K562 (cell line): ENCODE measurements around the gene ARSI. TPM values are rescaled to one million over a fixed set of nuclear protein-coding genes. Genes with fewer than 3 reads are reported as not detected.

Experiments
- ATAC-seq: fragments of 200-7000 bp; cut with Tn5 transposase; 3 replicates; pipeline ENCODE4 v1.9.1; 2020; ENCODE audit warnings: moderate library complexity
- BruUV-seq: library from RNA; stranded (reverse); fragments of 400-500 nt; replicated peaks from 2 replicates; lab custom pipeline; 2021; lab: Mats Ljungman, UMichigan
- CTCF ChIA-PET: fragments of 300-600 bp; formaldehyde crosslinking; extraction: SDS; loops from one replicate; lab custom pipeline; 2021; ENCODE audit warnings: low intra/inter-chr PET ratio; lab: Yijun Ruan, JAX
- POLR2A ChIA-PET: fragments of 300-600, 350-650 bp; sonication (Branson Sonifier 250); formaldehyde crosslinking; extraction: SDS; loops from one replicate; lab custom pipeline; 2021; ENCODE audit warnings: antibody characterized with exemption, inconsistent platforms; lab: Yijun Ruan, JAX
- DNase-seq, 4 experiments: peaks; one replicate each; pipeline versions ENCODE4 v3.0.0 to v3.0.0-alpha.2; 2011 to 2018; ENCODE audit warnings: low spot score in 3 of 4, mixed read lengths in 3 of 4; ENCODE audit errors: extremely low read depth in 1 of 4
- FAIRE-seq: peaks from 2 replicates; lab custom pipeline; 2011; peaks lifted over from hg19 to GRCh38; lab: Jason Lieb, UNC
- H2AFZ ChIP-seq: 2 replicates; pipeline ENCODE4 v1.6.0; 2011; ENCODE audit warnings: low read depth, low read length, control low read depth, inconsistent platforms
- H3K27ac ChIP-seq: fragments of 200-600 bp; 3 replicates; pipeline ENCODE4 v1.8.0; 2011; ENCODE audit warnings: low read depth, mild to moderate bottlenecking, control low read depth, inconsistent platforms, low read length, moderate library complexity, mixed read lengths; ENCODE audit errors: extremely low read depth
- H3K27me3 ChIP-seq, 2 experiments: fragments of 300-600 bp in 1 of 2; 2 replicates in 1 of 2; 3 replicates in 1 of 2; pipeline versions ENCODE4 v1.6.0 to v1.8.0; 2011; ENCODE audit warnings: inconsistent platforms in 2 of 2, low read length in 2 of 2, mild to moderate bottlenecking in 1 of 2, mixed read lengths in 1 of 2, moderate library complexity in 1 of 2; ENCODE audit not compliant: control insufficient read depth in 2 of 2, insufficient read depth in 2 of 2
- H3K36me3 ChIP-seq: fragments of 300-600 bp; 3 replicates; pipeline ENCODE4 v1.8.0; 2011; ENCODE audit warnings: mild to moderate bottlenecking, low read length, inconsistent platforms; ENCODE audit not compliant: control insufficient read depth, insufficient read depth
- H3K4me1 ChIP-seq, 2 experiments: fragments of 200-600 bp in 1 of 2; replicated peaks in 1 of 2; 2 replicates in 1 of 2; 3 replicates in 1 of 2; pipeline versions ENCODE4 v1.5.1 to v1.8.0; 2011; ENCODE audit warnings: inconsistent platforms in 2 of 2, low read length in 2 of 2, mild to moderate bottlenecking in 1 of 2, mixed read lengths in 1 of 2, moderate library complexity in 1 of 2; ENCODE audit not compliant: control insufficient read depth in 2 of 2, insufficient read depth in 2 of 2
- H3K4me2 ChIP-seq: 2 replicates; pipeline ENCODE4 v1.6.1; 2011; ENCODE audit warnings: low read length, control low read depth, inconsistent platforms, mixed read lengths; ENCODE audit not compliant: insufficient read depth
- H3K4me3 ChIP-seq: fragments of 200-600 bp; sonication (generic), shearing (Covaris generic); 2 replicates; pipeline ENCODE4 v1.5.1; 2016; ENCODE audit warnings: control low read depth, inconsistent platforms
- H3K79me2 ChIP-seq: fragments of 200-600 bp; 3 replicates; pipeline ENCODE4 v1.8.0; 2011; ENCODE audit warnings: low read length, inconsistent platforms; ENCODE audit not compliant: control insufficient read depth, insufficient read depth
- H3K9ac ChIP-seq, 2 experiments: 2 replicates each; pipeline versions ENCODE4 v1.6.0 to v1.6.1; 2011; ENCODE audit warnings: low read depth in 2 of 2, low read length in 2 of 2, control low read depth in 1 of 2, inconsistent platforms in 1 of 2, mild to moderate bottlenecking in 1 of 2, mixed read lengths in 1 of 2; ENCODE audit not compliant: insufficient read depth in 1 of 2
- H3K9me1 ChIP-seq: one replicate; pipeline ENCODE4 v1.6.0; 2011; ENCODE audit warnings: inconsistent platforms, mild to moderate bottlenecking, low read length, moderate library complexity; ENCODE audit not compliant: control insufficient read depth, insufficient read depth
- H3K9me3 ChIP-seq: replicated peaks from 2 replicates; pipeline ENCODE4 v1.5.1; 2011; ENCODE audit warnings: low read depth, low read length, inconsistent platforms; ENCODE audit not compliant: control insufficient read depth, insufficient read depth
- H4K20me1 ChIP-seq: replicated peaks from 2 replicates; pipeline ENCODE4 v1.6.1; 2011; ENCODE audit warnings: low read length, inconsistent platforms, mixed read lengths; ENCODE audit not compliant: control insufficient read depth, insufficient read depth
- AFF1 ChIP-seq, 2 experiments: fragments of 450-650 bp; IDR thresholded peaks; 2 replicates each; pipeline ENCODE4 v1.6.1; 2018; ENCODE audit warnings: mild to moderate bottlenecking in 2 of 2, low read depth in 1 of 2; ENCODE audit not compliant: partially characterized antibody in 2 of 2
- ARNT ChIP-seq, 2 experiments: fragments of 450-650 bp; IDR thresholded peaks; 2 replicates each; pipeline ENCODE4 v1.6.1; 2016; ENCODE audit warnings: mild to moderate bottlenecking in 1 of 2
- SAP30 ChIP-seq: fragments of 200-600 bp; sonication (generic); IDR thresholded peaks from 2 replicates; pipeline ENCODE4 v1.6.1; 2012; ENCODE audit warnings: borderline replicate concordance, low read depth, mild to moderate bottlenecking, moderate library complexity, low read length, control low read depth, inconsistent platforms; ENCODE audit not compliant: insufficient read depth, poor library complexity, severe bottlenecking
- ZFP30 ChIP-seq: fragments of 250-450 bp; sonication (Bioruptor Pico); IDR thresholded peaks from 2 replicates; pipeline ENCODE4 v1.8.0; 2022; ENCODE audit warnings: moderate library complexity, mild to moderate bottlenecking, inconsistent platforms, borderline replicate concordance
- ZFP36 ChIP-seq: fragments of 150-350 bp; IDR thresholded peaks from 2 replicates; pipeline ENCODE4 v1.6.1; 2018; ENCODE audit warnings: low read length, low read depth; ENCODE audit not compliant: partially characterized antibody
- ZNF133 ChIP-seq: fragments of 250-450 bp; sonication (Bioruptor Pico); IDR thresholded peaks from 2 replicates; pipeline ENCODE4 v1.4.0; 2020; ENCODE audit warnings: mild to moderate bottlenecking
- WGBS: fragments of 100-300 bp; shearing (Covaris generic); methylation state at CpG from one replicate; pipeline ENCODE4 v1.1.6; 2016; ENCODE audit warnings: low coverage, mixed read lengths; ENCODE audit not compliant: insufficient coverage; ENCODE audit errors: missing lambda C conversion rate; 5-methylcytosine and 5-hydroxymethylcytosine counted together
- in situ Hi-C: fragments of 300-500 bp; cut with MboI; formaldehyde crosslinking; loops from 4 replicates; pipeline ENCODE4 v1.15.0; 2018; ENCODE audit warnings: inconsistent platforms, mixed read lengths
- intact Hi-C: fragments of 100-400 bp; cut with micrococcal nuclease; formaldehyde crosslinking; loops from 2 replicates; pipeline ENCODE4 v1.14.2; 2022
- polyA plus RNA-seq, 8 experiments: library from polyadenylated mRNA; depleted of rRNA in 4 of 8; stranded (reverse) in 5 of 8; unstranded in 3 of 8; fragments of >200 nt; fragmentation: Nextera tagmentation in 2 of 8; fragmentation: Illumina TruSeq in 1 of 8; extraction: Ambion mirVana in 2 of 8; extraction: Trizol in 1 of 8; gene quantifications; 2 replicates each; pipeline versions ENCODE4 v1.2.1 to v1.2.3, GENCODE V29; 2011 to 2014; ENCODE audit warnings: inconsistent platforms in 1 of 8, missing spikeins in 1 of 8
- total RNA-seq, 7 experiments: library from RNA; depleted of rRNA in 6 of 7; stranded (reverse); fragments of >200 nt in 6 of 7; fragmentation: Illumina TruSeq in 2 of 7; extraction: Trizol in 2 of 7; gene quantifications; 2 replicates each; pipeline versions ENCODE4 v1.2.1 to v1.2.3, GENCODE V29; 2011 to 2021; ENCODE audit warnings: low replicate concordance in 1 of 7
- TF ChIP-seq, protein P1 (sequence below), 2 experiments: fragments of 450-650 bp in 1 of 2; sonication (generic) in 1 of 2; formaldehyde crosslinking in 1 of 2; IDR thresholded peaks; 2 replicates each; pipeline versions ENCODE4 v1.7.1 to v1.9.0; 2016 to 2022; ENCODE audit warnings: inconsistent platforms in 1 of 2, mild to moderate bottlenecking in 1 of 2, missing genetic modification reagents in 1 of 2

ARSI gene
- total and polyA plus RNA-seq, 9 of the 15 experiments (the other 6 are each of a cell fraction or from before 2014, with no cell fraction given) = 0.04 to 0.07 TPM; not detected in 7

DNA sequence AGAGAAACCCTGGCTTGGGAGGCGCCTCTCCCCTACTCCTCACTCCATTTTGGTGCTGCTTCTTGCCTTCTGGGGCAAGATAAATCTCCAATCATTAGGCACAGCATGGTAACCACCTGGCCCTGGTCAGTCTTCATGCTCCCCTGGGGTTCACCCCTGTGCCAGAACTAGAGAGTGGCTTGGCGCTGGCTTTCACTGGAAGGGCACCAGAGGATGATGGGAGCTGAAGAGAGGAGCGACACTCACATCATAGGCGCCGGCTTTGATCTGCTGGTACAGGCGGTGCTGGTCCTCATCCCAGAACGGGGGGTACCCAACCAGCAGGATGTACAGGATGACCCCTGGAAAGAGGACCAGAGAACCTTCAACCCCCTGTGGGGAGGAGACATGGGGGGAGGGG, 51.2 kb downstream of the ARSI start:
- no peak for TF ChIP-seq AFF1 (IDR thresholded peaks at IDR 0.05; ENCODE audit: low read depth in 1 of 2, partially characterized antibody in 2 of 2)
- TF ChIP-seq SAP30 = no peak
- no peak for TF ChIP-seq ZNF133 (CRISPR knock-in tag)
- TF ChIP-seq ZFP30 (CRISPR knock-in tag) = no peak
- TF ChIP-seq, protein P1, sequence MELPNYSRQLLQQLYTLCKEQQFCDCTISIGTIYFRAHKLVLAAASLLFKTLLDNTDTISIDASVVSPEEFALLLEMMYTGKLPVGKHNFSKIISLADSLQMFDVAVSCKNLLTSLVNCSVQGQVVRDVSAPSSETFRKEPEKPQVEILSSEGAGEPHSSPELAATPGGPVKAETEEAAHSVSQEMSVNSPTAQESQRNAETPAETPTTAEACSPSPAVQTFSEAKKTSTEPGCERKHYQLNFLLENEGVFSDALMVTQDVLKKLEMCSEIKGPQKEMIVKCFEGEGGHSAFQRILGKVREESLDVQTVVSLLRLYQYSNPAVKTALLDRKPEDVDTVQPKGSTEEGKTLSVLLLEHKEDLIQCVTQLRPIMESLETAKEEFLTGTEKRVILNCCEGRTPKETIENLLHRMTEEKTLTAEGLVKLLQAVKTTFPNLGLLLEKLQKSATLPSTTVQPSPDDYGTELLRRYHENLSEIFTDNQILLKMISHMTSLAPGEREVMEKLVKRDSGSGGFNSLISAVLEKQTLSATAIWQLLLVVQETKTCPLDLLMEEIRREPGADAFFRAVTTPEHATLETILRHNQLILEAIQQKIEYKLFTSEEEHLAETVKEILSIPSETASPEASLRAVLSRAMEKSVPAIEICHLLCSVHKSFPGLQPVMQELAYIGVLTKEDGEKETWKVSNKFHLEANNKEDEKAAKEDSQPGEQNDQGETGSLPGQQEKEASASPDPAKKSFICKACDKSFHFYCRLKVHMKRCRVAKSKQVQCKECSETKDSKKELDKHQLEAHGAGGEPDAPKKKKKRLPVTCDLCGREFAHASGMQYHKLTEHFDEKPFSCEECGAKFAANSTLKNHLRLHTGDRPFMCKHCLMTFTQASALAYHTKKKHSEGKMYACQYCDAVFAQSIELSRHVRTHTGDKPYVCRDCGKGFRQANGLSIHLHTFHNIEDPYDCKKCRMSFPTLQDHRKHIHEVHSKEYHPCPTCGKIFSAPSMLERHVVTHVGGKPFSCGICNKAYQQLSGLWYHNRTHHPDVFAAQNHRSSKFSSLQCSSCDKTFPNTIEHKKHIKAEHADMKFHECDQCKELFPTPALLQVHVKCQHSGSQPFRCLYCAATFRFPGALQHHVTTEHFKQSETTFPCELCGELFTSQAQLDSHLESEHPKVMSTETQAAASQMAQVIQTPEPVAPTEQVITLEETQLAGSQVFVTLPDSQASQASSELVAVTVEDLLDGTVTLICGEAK (IDR thresholded peaks at IDR 0.05) = no peak
- TF ChIP-seq, protein P1 (CRISPR knock-in tag; IDR thresholded peaks at IDR 0.05) = no peak
- no peak for TF ChIP-seq ZFP36
- no peak for TF ChIP-seq ARNT (IDR thresholded peaks at IDR 0.05)
- TF ChIP-seq, all 486 proteins: peak for 0
- ChIA-PET POLR2A (no interaction called here), CTCF (no interaction called here)
- in situ Hi-C loops = no loop called here
- DNase-seq = no peak
- H3K4me3 ChIP-seq = no peak overlapping the region
- H3K4me2 ChIP-seq = no peak overlapping the region
- intact Hi-C loops = no loop called here
- H3K79me2 ChIP-seq = no peaks in the 10 kb centered on the region
- WGBS = 1% methylated on average over 7 of the region's 7 CpGs
- peaks cover 5 to 43% of the 10 kb centered on the region in 2 experiments; a peak in 4 of 5 replicates for H3K27me3 ChIP-seq
- H3K4me1 ChIP-seq = peaks cover 7 to 9% of the 10 kb centered on the region in 2 experiments; a peak in 4 of 5 replicates
- no peak overlapping the region for H2AFZ ChIP-seq
- H3K36me3 ChIP-seq = no peaks in the 10 kb centered on the region
- H3K9me1 ChIP-seq = no peaks in the 10 kb centered on the region
- no peak overlapping the region for H3K27ac ChIP-seq
- peaks cover 9% of the 10 kb centered on the region; the same call in 1 of the 2 replicates for H4K20me1 ChIP-seq
- no peak for ATAC-seq
- no peak overlapping the region; a peak in 1 of 4 replicates for H3K9ac ChIP-seq
- H3K9me3 ChIP-seq = no peaks in the 10 kb centered on the region
- no peak for FAIRE-seq
- BruUV-seq = no TSS peak
